HepG2 (cell line): ENCODE measurements around the gene ZNF488. TPM values are rescaled to one million over a fixed set of nuclear protein-coding genes. Genes with fewer than 3 reads are reported as not detected.

Experiments used
- PREB ChIP-seq: sonication (generic); formaldehyde crosslinking; IDR thresholded peaks from 2 replicates; pipeline ENCODE4 v1.4.0; 2020; ENCODE audit warnings: missing genetic modification reagents
- RERE ChIP-seq: IDR thresholded peaks from 2 replicates; pipeline ENCODE4 v1.6.1; 2016; ENCODE audit warnings: low read depth, missing genetic modification reagents, missing compliant biosample characterization
- ZNF253 ChIP-seq: sonication (generic); formaldehyde crosslinking; IDR thresholded peaks from 2 replicates; pipeline ENCODE4 v1.8.0; 2022; ENCODE audit warnings: mild to moderate bottlenecking, missing genetic modification reagents, borderline replicate concordance
- ZNF382 ChIP-seq: sonication (generic); formaldehyde crosslinking; IDR thresholded peaks from 2 replicates; pipeline ENCODE4 v1.5.0; 2020; ENCODE audit warnings: missing genetic modification reagents, mild to moderate bottlenecking, borderline replicate concordance
- ZNF441 ChIP-seq: sonication (generic); formaldehyde crosslinking; IDR thresholded peaks from 2 replicates; pipeline ENCODE4 v1.7.0; 2021; ENCODE audit warnings: missing genetic modification reagents, borderline replicate concordance
- polyA plus RNA-seq, 8 experiments: library from polyadenylated mRNA; depleted of rRNA in 3 of 8; stranded (reverse) in 7 of 8; unstranded in 1 of 8; fragments of >200 nt; fragmentation: Illumina TruSeq in 4 of 8; extraction: Trizol in 4 of 8; gene quantifications; 2 replicates each; pipeline versions ENCODE4 v1.2.1 to v1.2.3, GENCODE V29; 2011 to 2016; ENCODE audit warnings: low read depth in 4 of 8, missing spikeins in 1 of 8, mixed read lengths in 1 of 8; ENCODE audit not compliant: insufficient read depth in 1 of 8
- total RNA-seq, 5 experiments: library from RNA; depleted of rRNA; stranded (reverse); fragments of >200 nt; fragmentation: Illumina TruSeq; extraction: Trizol; gene quantifications; 2 replicates each; pipeline ENCODE4 v1.2.3, GENCODE V29; 2016; ENCODE audit warnings: low read depth in 1 of 5

The ZNF488 gene
- total and polyA plus RNA-seq, 2 of the 13 experiments (the other 11 are each of a cell fraction or from before 2014, with no cell fraction given) = 0.13 to 0.15 TPM

DNA sequence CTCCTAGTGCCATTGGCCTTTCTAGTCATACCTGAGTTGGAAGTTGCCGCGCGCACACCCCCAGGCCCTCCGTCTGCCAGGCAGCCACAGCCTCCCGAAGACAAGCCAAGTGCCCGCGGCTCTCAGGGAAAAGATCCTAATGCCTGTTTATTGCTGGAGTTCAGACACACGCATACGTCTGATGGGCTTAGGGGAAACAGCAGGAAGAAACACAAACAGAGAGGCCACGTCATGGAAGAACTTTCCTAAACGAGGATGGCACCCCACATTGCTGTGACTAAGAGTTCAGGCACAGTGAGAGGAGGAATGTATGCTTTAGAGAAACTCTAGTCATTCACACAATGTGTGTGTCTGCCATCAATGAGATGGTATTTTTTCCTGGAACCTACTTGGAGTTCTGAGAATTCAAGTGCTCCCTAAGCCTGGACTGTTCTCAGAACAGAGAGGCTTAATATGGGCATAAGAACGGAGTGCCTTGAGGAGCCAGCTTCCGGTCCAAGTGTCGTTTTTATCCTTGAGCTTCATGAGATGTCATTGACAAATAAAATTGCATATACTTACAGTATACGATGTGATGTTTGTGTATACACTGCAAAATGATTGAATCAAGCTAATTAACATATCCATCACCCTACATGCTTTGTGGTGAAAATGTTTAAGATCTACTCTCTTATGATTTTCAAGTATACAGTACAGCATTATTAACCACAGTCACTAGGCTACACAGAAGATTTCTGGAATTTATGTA lies 47.5 kb downstream of the ZNF488 start (continued):
- TF ChIP-seq ZNF253 (CRISPR knock-in tag) = no peak
- TF ChIP-seq PREB (CRISPR knock-in tag) = no peak
- no peak for TF ChIP-seq ZNF382
- no peak for TF ChIP-seq ZNF441 (CRISPR knock-in tag)
- TF ChIP-seq RERE (CRISPR knock-in tag) = no peak
